HepG2 (cell line): ENCODE results near the gene CCDC116. TPM values are rescaled to one million over a fixed set of nuclear protein-coding genes. Genes with fewer than 3 reads are reported as not detected.
A peak's percentile ranks its signal among the peaks of the same experiment; 100 is the strongest.

Experiments
- ADNP ChIP-seq: sonication (generic); formaldehyde crosslinking; IDR thresholded peaks from 2 replicates; pipeline ENCODE4 v1.4.0; 2020; ENCODE audit warnings: missing genetic modification reagents
- ELK4 ChIP-seq: sonication (generic); formaldehyde crosslinking; IDR thresholded peaks from 2 replicates; pipeline ENCODE4 v1.9.0; 2021; ENCODE audit warnings: missing genetic modification reagents, borderline replicate concordance
- FOXK1 ChIP-seq: sonication (generic); formaldehyde crosslinking; IDR thresholded peaks from 2 replicates; pipeline ENCODE4 v1.4.0; 2020; ENCODE audit warnings: low read depth, missing genetic modification reagents, borderline replicate concordance
- HMG20B ChIP-seq: conservative IDR thresholded peaks from 2 replicates; pipeline ENCODE4 v1.6.1; 2016; ENCODE audit warnings: missing genetic modification reagents, missing compliant biosample characterization
- HMGA1 ChIP-seq: sonication (generic); formaldehyde crosslinking; conservative IDR thresholded peaks from 2 replicates; pipeline ENCODE4 v1.4.0; 2020; ENCODE audit warnings: missing genetic modification reagents
- JARID2 ChIP-seq: sonication (generic); formaldehyde crosslinking; IDR thresholded peaks from 2 replicates; pipeline ENCODE4 v1.8.1; 2023; ENCODE audit warnings: missing genetic modification reagents, inconsistent platforms; ENCODE audit not compliant: insufficient replicate concordance
- KDM3A ChIP-seq: IDR thresholded peaks from 2 replicates; pipeline ENCODE4 v1.6.1; 2018; ENCODE audit warnings: low read depth, missing compliant biosample characterization
- MTERF4 ChIP-seq: sonication (generic); formaldehyde crosslinking; IDR thresholded peaks from 2 replicates; pipeline ENCODE4 v1.8.0; 2023; ENCODE audit warnings: mild to moderate bottlenecking, missing genetic modification reagents
- SP140L ChIP-seq: sonication (generic); formaldehyde crosslinking; IDR thresholded peaks from 2 replicates; pipeline ENCODE4 v1.4.0; 2020; ENCODE audit warnings: missing genetic modification reagents, borderline replicate concordance
- TBX2 ChIP-seq: sonication (generic); formaldehyde crosslinking; IDR thresholded peaks from 2 replicates; pipeline ENCODE4 v1.5.0; 2020; ENCODE audit warnings: missing genetic modification reagents, mild to moderate bottlenecking, borderline replicate concordance
- ZBTB38 ChIP-seq: sonication (generic); formaldehyde crosslinking; IDR thresholded peaks from 2 replicates; pipeline ENCODE4 v1.5.1; 2020; ENCODE audit warnings: mild to moderate bottlenecking, missing genetic modification reagents
- ZC3H13 ChIP-seq: sonication (generic); formaldehyde crosslinking; IDR thresholded peaks from 2 replicates; pipeline ENCODE4 v1.8.1; 2023; ENCODE audit warnings: mild to moderate bottlenecking, missing genetic modification reagents, moderate library complexity
- ZMAT5 ChIP-seq: sonication (generic); formaldehyde crosslinking; IDR thresholded peaks from 2 replicates; pipeline ENCODE4 v1.5.0; 2020; ENCODE audit warnings: mild to moderate bottlenecking, low read depth, missing genetic modification reagents, borderline replicate concordance
- ZNF224 ChIP-seq: sonication (generic); formaldehyde crosslinking; IDR thresholded peaks from 2 replicates; pipeline ENCODE4 v1.5.0; 2020; ENCODE audit warnings: mild to moderate bottlenecking, missing genetic modification reagents
- ZNF280D ChIP-seq: sonication (generic); formaldehyde crosslinking; IDR thresholded peaks from 2 replicates; pipeline ENCODE4 v1.5.1; 2020; ENCODE audit warnings: mild to moderate bottlenecking, missing genetic modification reagents
- ZNF3 ChIP-seq: IDR thresholded peaks from 2 replicates; pipeline ENCODE4 v1.7.0; 2017; ENCODE audit warnings: inconsistent platforms
- ZNF547 ChIP-seq: sonication (generic); formaldehyde crosslinking; IDR thresholded peaks from 2 replicates; pipeline ENCODE4 v1.5.1; 2020; ENCODE audit warnings: mild to moderate bottlenecking, missing genetic modification reagents
- ZNF549 ChIP-seq: sonication (generic); formaldehyde crosslinking; IDR thresholded peaks from 2 replicates; pipeline ENCODE4 v1.5.0; 2020; ENCODE audit warnings: missing genetic modification reagents
- ZNF607 ChIP-seq: sonication (generic); formaldehyde crosslinking; IDR thresholded peaks from 2 replicates; pipeline ENCODE4 v1.5.1; 2020; ENCODE audit warnings: missing genetic modification reagents, mild to moderate bottlenecking, borderline replicate concordance
- ZNF615 ChIP-seq: sonication (generic); formaldehyde crosslinking; IDR thresholded peaks from 2 replicates; pipeline ENCODE4 v1.5.0; 2020; ENCODE audit warnings: mild to moderate bottlenecking, missing genetic modification reagents, borderline replicate concordance
- ZNF619 ChIP-seq: sonication (generic); formaldehyde crosslinking; IDR thresholded peaks from 2 replicates; pipeline ENCODE4 v1.4.0; 2020; ENCODE audit warnings: mild to moderate bottlenecking, missing genetic modification reagents
- ZNF713 ChIP-seq: sonication (generic); formaldehyde crosslinking; IDR thresholded peaks from 2 replicates; pipeline ENCODE4 v1.4.0; 2020; ENCODE audit warnings: mild to moderate bottlenecking, missing genetic modification reagents
- ZNF775 ChIP-seq: sonication (generic); formaldehyde crosslinking; IDR thresholded peaks from 2 replicates; pipeline ENCODE4 v1.4.0; 2020; ENCODE audit warnings: missing genetic modification reagents, mild to moderate bottlenecking, moderate library complexity, borderline replicate concordance
- polyA plus RNA-seq, 8 experiments: library from polyadenylated mRNA; depleted of rRNA in 3 of 8; stranded (reverse) in 7 of 8; unstranded in 1 of 8; fragments of >200 nt; fragmentation: Illumina TruSeq in 4 of 8; extraction: Trizol in 4 of 8; gene quantifications; 2 replicates each; pipeline versions ENCODE4 v1.2.1 to v1.2.3, GENCODE V29; 2011 to 2016; ENCODE audit warnings: low read depth in 4 of 8, missing spikeins in 1 of 8, mixed read lengths in 1 of 8; ENCODE audit not compliant: insufficient read depth in 1 of 8
- total RNA-seq, 5 experiments: library from RNA; depleted of rRNA; stranded (reverse); fragments of >200 nt; fragmentation: Illumina TruSeq; extraction: Trizol; gene quantifications; 2 replicates each; pipeline ENCODE4 v1.2.3, GENCODE V29; 2016; ENCODE audit warnings: low read depth in 1 of 5
- TF ChIP-seq, protein P1 (sequence below): sonication (generic); formaldehyde crosslinking; IDR thresholded peaks from 2 replicates; pipeline ENCODE4 v1.5.0; 2020; ENCODE audit warnings: missing genetic modification reagents

The CCDC116 gene
- total and polyA plus RNA-seq, 2 of the 13 experiments (the other 11 are each of a cell fraction or from before 2014, with no cell fraction given): 0.15 to 0.33 TPM

DNA sequence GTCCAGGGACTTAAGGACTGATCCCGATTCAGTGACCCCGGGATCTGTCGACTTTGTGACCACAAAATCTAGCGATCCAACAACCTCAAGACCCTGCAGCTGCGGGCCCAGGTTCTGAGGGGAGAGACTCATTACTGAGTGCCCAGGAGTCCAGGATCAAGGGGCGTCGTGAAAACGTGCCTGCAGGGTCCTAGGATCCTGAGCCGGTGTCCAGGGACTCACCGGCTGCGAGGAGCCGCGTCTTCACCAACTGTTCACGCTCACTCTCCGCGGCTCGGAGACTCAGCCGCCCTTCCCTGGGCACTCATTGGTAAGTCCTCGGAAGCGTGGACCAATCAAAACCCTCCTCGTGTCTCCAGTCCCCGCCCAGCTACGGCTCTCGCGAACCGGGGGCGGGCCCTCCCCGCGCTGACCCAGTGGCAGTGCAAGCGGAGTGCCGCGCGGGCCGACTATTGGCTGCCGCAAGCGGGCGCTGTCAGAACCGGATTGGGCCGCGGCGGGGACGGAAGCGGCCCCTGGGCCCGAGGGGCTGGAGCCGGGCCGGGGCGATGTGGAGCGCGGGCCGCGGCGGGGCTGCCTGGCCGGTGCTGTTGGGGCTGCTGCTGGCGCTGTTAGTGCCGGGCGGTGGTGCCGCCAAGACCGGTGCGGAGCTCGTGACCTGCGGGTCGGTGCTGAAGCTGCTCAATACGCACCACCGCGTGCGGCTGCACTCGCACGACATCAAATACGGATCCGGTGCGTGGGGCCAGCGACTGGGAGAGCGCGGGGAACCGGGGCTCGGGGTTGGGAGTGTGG, 9.4 kb downstream of the CCDC116 start, which contains the start of gene SDF2L1 (continued):
- TF ChIP-seq, protein P1, sequence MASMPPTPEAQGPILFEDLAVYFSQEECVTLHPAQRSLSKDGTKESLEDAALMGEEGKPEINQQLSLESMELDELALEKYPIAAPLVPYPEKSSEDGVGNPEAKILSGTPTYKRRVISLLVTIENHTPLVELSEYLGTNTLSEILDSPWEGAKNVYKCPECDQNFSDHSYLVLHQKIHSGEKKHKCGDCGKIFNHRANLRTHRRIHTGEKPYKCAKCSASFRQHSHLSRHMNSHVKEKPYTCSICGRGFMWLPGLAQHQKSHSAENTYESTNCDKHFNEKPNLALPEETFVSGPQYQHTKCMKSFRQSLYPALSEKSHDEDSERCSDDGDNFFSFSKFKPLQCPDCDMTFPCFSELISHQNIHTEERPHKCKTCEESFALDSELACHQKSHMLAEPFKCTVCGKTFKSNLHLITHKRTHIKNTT (CRISPR knock-in tag): no peak
- TF ChIP-seq ZC3H13 (CRISPR knock-in tag): no peak
- TF ChIP-seq KDM3A: no peak
- peak; percentile 31; the same call in 1 of the 2 replicates for TF ChIP-seq ZNF607 (CRISPR knock-in tag)
- no peak for TF ChIP-seq HMGA1 (CRISPR knock-in tag)
- TF ChIP-seq SP140L (CRISPR knock-in tag): no peak
- TF ChIP-seq ELK4: no peak
- TF ChIP-seq ZNF547: no peak
- TF ChIP-seq ZBTB38: no peak
- no peak for TF ChIP-seq ZNF615
- TF ChIP-seq ZNF713 (CRISPR knock-in tag): no peak
- 0 out of 2 replicates have a peak, but pooled peaks have one; percentile 34 for TF ChIP-seq ZNF619 (CRISPR knock-in tag)
- no peak for TF ChIP-seq ZMAT5 (CRISPR knock-in tag)
- TF ChIP-seq ADNP (CRISPR knock-in tag): no peak
- TF ChIP-seq ZNF3: no peak
- peak; percentile 39; the same call in 1 of the 2 replicates for TF ChIP-seq TBX2 (CRISPR knock-in tag)
- no peak for TF ChIP-seq ZNF549 (CRISPR knock-in tag)
- TF ChIP-seq JARID2 (CRISPR knock-in tag): no peak
- TF ChIP-seq ZNF280D (CRISPR knock-in tag): no peak
- no peak for TF ChIP-seq ZNF224 (CRISPR knock-in tag)
- no peak for TF ChIP-seq ZNF775 (CRISPR knock-in tag)
- no peak for TF ChIP-seq HMG20B
- TF ChIP-seq MTERF4 (CRISPR knock-in tag): 0 out of 2 replicates have a peak, but pooled peaks have one; percentile 47
- peak; percentile 63; the same call in 1 of the 2 replicates for TF ChIP-seq FOXK1 (CRISPR knock-in tag)
